ENCODE results near the gene GUCA2A. TPM values are rescaled to one million over a fixed set of nuclear protein-coding genes. Genes with fewer than 3 reads are reported as not detected.

The GUCA2A gene
- total RNA-seq, 4 donors from 2014 or later = not detected

- no peak for TF ChIP-seq EP300 (IDR thresholded peaks at IDR 0.05)
- TF ChIP-seq CTCF (IDR thresholded peaks at IDR 0.05) = no peak
- TF ChIP-seq POLR2A (IDR thresholded peaks at IDR 0.05) = no peak
- 85 to 88% methylated on average over 5 of the region's 5 CpGs for WGBS, 2 donors
- DNase-seq (ENCODE audit: low spot score in 2 of 2) = no peak
Measured at GRCh38 chr1:42141978-42142377, 22.6 kb downstream of the GUCA2A start.

DNA sequence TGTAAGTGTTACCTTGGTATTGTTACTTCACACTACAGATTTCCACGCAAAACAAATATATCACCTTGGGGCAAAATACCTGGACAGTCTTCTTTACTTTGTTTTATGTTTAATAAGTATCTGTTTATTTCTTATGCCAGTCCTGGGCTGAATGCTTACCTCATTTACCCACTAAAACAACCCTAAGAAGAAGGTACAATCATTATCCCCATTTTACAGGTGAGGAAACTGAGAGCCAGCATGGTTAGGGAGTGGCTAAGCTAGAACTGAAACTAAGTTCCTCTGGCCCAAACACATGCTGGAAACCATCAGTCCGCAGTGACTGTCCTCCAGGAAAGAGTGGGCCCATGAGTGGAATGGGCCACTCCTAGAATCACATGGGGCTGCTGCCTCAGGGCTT is 24.4 kb downstream of the GUCA2A start:
- H3K4me3 ChIP-seq = no peak overlapping the region
- 99 to 100% methylated on average over 2 of the region's 2 CpGs for WGBS, 2 donors
- no peak for TF ChIP-seq CTCF (IDR thresholded peaks at IDR 0.05)
- no peak for TF ChIP-seq POLR2A (IDR thresholded peaks at IDR 0.05)
- TF ChIP-seq EP300 (IDR thresholded peaks at IDR 0.05) = no peak
- peaks cover 0 to 28% of the 10 kb centered on the region in 2 donors for H3K27me3 ChIP-seq
- H3K4me1 ChIP-seq = no peaks in the 10 kb centered on the region
- no peak for DNase-seq (ENCODE audit: low spot score in 2 of 2)
- no peak overlapping the region for H3K27ac ChIP-seq
- no peaks in the 10 kb centered on the region for H3K9me3 ChIP-seq
- no peaks in the 10 kb centered on the region for H3K36me3 ChIP-seq

More at GRCh38 chr1:42141978-42142377, 22.6 kb downstream of the GUCA2A start:
- Histone ChIP-seq H3K36me3 (no peaks in the 10 kb centered on the region), H3K4me1 (peaks cover 0 to 7% (median 0%) of the 10 kb centered on the region in 4 donors), H3K27ac (no peak overlapping the region), H3K9me3 (no peaks in the 10 kb centered on the region), H3K27me3 (peaks cover 0 to 41% of the 10 kb centered on the region in 2 donors), H3K4me3 (no peak overlapping the region)

GRCh38 chr1:42139444-42139843 is 25.1 kb downstream of the GUCA2A start:
- no peak for DNase-seq (ENCODE audit: low spot score in 2 of 2)
- H3K27ac ChIP-seq = no peak overlapping the region
- H3K4me3 ChIP-seq = no peak overlapping the region
- H3K4me1 ChIP-seq = no peaks in the 10 kb centered on the region
- H3K36me3 ChIP-seq = no peaks in the 10 kb centered on the region
- H3K9me3 ChIP-seq = no peaks in the 10 kb centered on the region
- TF ChIP-seq CTCF (IDR thresholded peaks at IDR 0.05) (no peak), EP300 (IDR thresholded peaks at IDR 0.05) (no peak), POLR2A (IDR thresholded peaks at IDR 0.05) (no peak)
- peaks cover 0 to 26% of the 10 kb centered on the region in 2 donors for H3K27me3 ChIP-seq
- 90 to 93% methylated on average over 3 of the region's 3 CpGs for WGBS, 2 donors

GRCh38 chr1:42138586-42138985 is 26.0 kb downstream of the GUCA2A start:
- TF ChIP-seq EP300 (IDR thresholded peaks at IDR 0.05) (no peak), CTCF (IDR thresholded peaks at IDR 0.05) (no peak), POLR2A (IDR thresholded peaks at IDR 0.05) (no peak)
- peaks cover 0 to 22% of the 10 kb centered on the region in 2 donors for H3K27me3 ChIP-seq
- no peak overlapping the region for H3K4me3 ChIP-seq
- H3K4me1 ChIP-seq = no peaks in the 10 kb centered on the region
- H3K9me3 ChIP-seq = no peaks in the 10 kb centered on the region
- no peaks in the 10 kb centered on the region for H3K36me3 ChIP-seq
- 86 to 94% methylated on average over 4 of the region's 4 CpGs for WGBS, 2 donors
- H3K27ac ChIP-seq = no peak overlapping the region
- no peak for DNase-seq (ENCODE audit: low spot score in 2 of 2)

GRCh38 chr1:42137766-42138165 is 26.8 kb downstream of the GUCA2A start:
- Histone ChIP-seq H3K27ac (no peak overlapping the region), H3K36me3 (no peaks in the 10 kb centered on the region), H3K27me3 (peaks cover 0 to 20% of the 10 kb centered on the region in 2 donors), H3K4me1 (no peaks in the 10 kb centered on the region), H3K4me3 (no peak overlapping the region), H3K9me3 (no peaks in the 10 kb centered on the region)
- DNase-seq (ENCODE audit: low spot score in 2 of 2) = no peak
- no peak for TF ChIP-seq EP300 (IDR thresholded peaks at IDR 0.05)
- 80 to 88% methylated on average over 10 of the region's 10 CpGs for WGBS, 2 donors

DNA sequence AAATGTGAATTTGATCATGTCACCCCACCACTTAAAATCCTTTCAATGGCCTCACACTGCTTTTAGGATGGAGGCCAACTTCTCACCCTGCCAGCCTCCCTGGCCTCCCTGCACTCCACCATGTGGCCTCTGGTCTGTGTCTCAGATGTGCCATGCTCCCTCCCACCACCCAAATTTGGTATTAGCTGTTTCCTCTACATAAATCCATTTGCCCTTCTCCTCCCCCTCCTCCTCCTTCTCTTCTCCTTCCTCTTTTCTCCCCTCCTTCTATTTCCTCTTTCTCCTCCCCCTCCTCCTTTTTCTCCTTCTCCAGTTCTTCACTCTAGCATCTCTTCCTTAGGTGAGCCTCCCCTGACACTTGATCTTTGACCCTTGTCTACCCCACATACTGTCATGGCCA is 28.1 kb downstream of the GUCA2A start:
- no peaks in the 10 kb centered on the region for H3K4me1 ChIP-seq

More for the DNA sequence above, 28.1 kb downstream of the GUCA2A start:
- no peaks in the 10 kb centered on the region for H3K36me3 ChIP-seq
- H3K9me3 ChIP-seq = no peaks in the 10 kb centered on the region
- H3K27ac ChIP-seq = no peak overlapping the region
- TF ChIP-seq POLR2A (IDR thresholded peaks at IDR 0.05) (no peak), CTCF (IDR thresholded peaks at IDR 0.05) (no peak), EP300 (IDR thresholded peaks at IDR 0.05) (no peak)
- H3K4me3 ChIP-seq = no peak overlapping the region
- DNase-seq (ENCODE audit: low spot score in 2 of 2) = no peak
- peaks cover 0 to 12% of the 10 kb centered on the region in 2 donors for H3K27me3 ChIP-seq
